Measurements from ENCODE around the gene HDAC4. TPM values are rescaled to one million over a fixed set of nuclear protein-coding genes. Genes with fewer than 3 reads are reported as not detected.

Gene HDAC4
- total and polyA plus RNA-seq, 7 donors: 7.9 to 329 (median 129) TPM

GRCh38 chr2:239407112-239407511 lies 6.3 kb upstream of the HDAC4 start:
- WGBS, 3 donors: 64 to 74% (median 68%) methylated on average over 13 of the region's 13 CpGs
- H3K36me3 ChIP-seq (ENCODE audit: insufficient read depth in 1 of 2, low read depth in 1 of 2): no peaks in the 10 kb centered on the region
- intact Hi-C loops (cut with DNase I): no loop called here
- peaks cover 6% of the 10 kb centered on the region for H3K4me1 ChIP-seq
- no peaks in the 10 kb centered on the region for H3K27me3 ChIP-seq (ENCODE audit: insufficient read depth in 3 of 3, low read length in 2 of 3)
- DNase-seq (no peak), ATAC-seq (peak in 2 of 4 donors; percentile 57)
- no peak overlapping the region for H3K4me3 ChIP-seq
- H3K27ac ChIP-seq: no peak overlapping the region
- no peaks in the 10 kb centered on the region for H3K9me3 ChIP-seq
- no peak for TF ChIP-seq CTCF (IDR thresholded peaks at IDR 0.05)

- Histone ChIP-seq H3K27me3 (ENCODE audit: insufficient read depth in 3 of 3, low read length in 2 of 3) (no peaks in the 10 kb centered on the region), H3K4me1 (peaks cover 8% of the 10 kb centered on the region), H3K27ac (no peak overlapping the region), H3K9me3 (no peaks in the 10 kb centered on the region), H3K36me3 (ENCODE audit: insufficient read depth in 1 of 2, low read depth in 1 of 2) (no peaks in the 10 kb centered on the region), H3K4me3 (no peak overlapping the region)
- DNase-seq: no peak
- no peak for TF ChIP-seq CTCF (IDR thresholded peaks at IDR 0.05)
- WGBS, 3 donors: 94 to 95% (median 94%) methylated on average over 11 of the region's 11 CpGs
- intact Hi-C loops (cut with DNase I): no loop called here
- no peak for ATAC-seq
Observed at GRCh38 chr2:239406316-239406995, 5.6 kb upstream of the HDAC4 start.

- Histone ChIP-seq H3K36me3 (ENCODE audit: insufficient read depth in 1 of 2, low read depth in 1 of 2) (no peaks in the 10 kb centered on the region), H3K27ac (no peak overlapping the region), H3K27me3 (ENCODE audit: insufficient read depth in 3 of 3, low read length in 2 of 3) (no peaks in the 10 kb centered on the region), H3K9me3 (no peaks in the 10 kb centered on the region), H3K4me1 (peaks cover 8% of the 10 kb centered on the region), H3K4me3 (no peak overlapping the region)
- intact Hi-C loops (cut with DNase I): no loop called here
- no peak for TF ChIP-seq CTCF (IDR thresholded peaks at IDR 0.05)
- no peak for DNase-seq
- WGBS, 3 donors: 75 to 91% (median 89%) methylated on average over 6 of the region's 6 CpGs
- ATAC-seq: no peak
Observed at GRCh38 chr2:239405071-239405470, 4.3 kb upstream of the HDAC4 start.

- intact Hi-C loops (cut with DNase I): loop anchor here in 1 of 2 donors (5.0 kb wide), 1 partner anchor 480 kb away; no protein-coding TSS in a partner anchor
- Histone ChIP-seq H3K27me3 (ENCODE audit: insufficient read depth in 3 of 3, low read length in 2 of 3) (no peaks in the 10 kb centered on the region), H3K4me3 (no peak overlapping the region), H3K4me1 (peaks cover 22% of the 10 kb centered on the region), H3K36me3 (ENCODE audit: insufficient read depth in 1 of 2, low read depth in 1 of 2) (no peaks in the 10 kb centered on the region), H3K27ac (no peak overlapping the region), H3K9me3 (no peaks in the 10 kb centered on the region)
- DNase-seq: no peak
- WGBS, 3 donors: 97 to 98% (median 97%) methylated on average over 11 of the region's 11 CpGs
- TF ChIP-seq CTCF (IDR thresholded peaks at IDR 0.05): no peak
- ATAC-seq: no peak
Observed at GRCh38 chr2:239402666-239403065, 1.8 kb upstream of the HDAC4 start.

GRCh38 chr2:239401881-239402233 lies 1.0 kb upstream of the HDAC4 start:
- DNase-seq: no peak
- Histone ChIP-seq H3K27me3 (ENCODE audit: insufficient read depth in 3 of 3, low read length in 2 of 3) (no peaks in the 10 kb centered on the region), H3K36me3 (ENCODE audit: insufficient read depth in 1 of 2, low read depth in 1 of 2) (no peaks in the 10 kb centered on the region), H3K9me3 (no peaks in the 10 kb centered on the region), H3K4me1 (peaks cover 23% of the 10 kb centered on the region), H3K27ac (peak overlapping the region; percentile 100), H3K4me3 (peak overlapping the region; percentile 79)
- 1% methylated on average over 33 of the region's 33 CpGs for WGBS, 3 donors
- ATAC-seq: peak; percentile 3 to 19 (median 15)
- no peak for TF ChIP-seq CTCF (IDR thresholded peaks at IDR 0.05)
- intact Hi-C loops (cut with DNase I): loop anchor here in 1 of 2 donors (5.0 kb wide), 1 partner anchor 480 kb away; no protein-coding TSS in a partner anchor

All from psoas muscle (tissue), 8 donors.